ENCODE data around the gene HBQ1.
A peak's percentile ranks its signal among the peaks of the same experiment; 100 is the strongest.

The HBQ1 gene

DNA sequence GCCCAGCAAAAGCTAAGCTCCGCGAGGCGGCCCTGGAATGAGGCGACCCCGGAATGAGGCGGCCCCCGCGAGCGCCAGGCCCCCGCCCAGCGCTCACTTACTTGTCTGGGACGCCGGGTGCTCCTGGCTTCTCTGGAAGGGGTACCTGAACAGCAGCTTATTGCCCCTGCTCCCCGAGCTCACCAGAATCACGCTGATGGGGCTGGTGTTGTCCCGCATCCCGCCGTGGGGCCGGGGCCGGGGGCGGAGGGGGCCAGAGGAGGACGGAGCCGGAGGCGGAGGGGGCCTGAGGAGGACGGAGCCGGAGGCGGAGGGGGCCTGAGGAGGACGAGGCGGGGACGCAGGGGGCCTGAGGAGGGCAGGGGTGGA is 42.2 kb upstream of the HBQ1 start:
- TF ChIP-seq, protein P1, sequence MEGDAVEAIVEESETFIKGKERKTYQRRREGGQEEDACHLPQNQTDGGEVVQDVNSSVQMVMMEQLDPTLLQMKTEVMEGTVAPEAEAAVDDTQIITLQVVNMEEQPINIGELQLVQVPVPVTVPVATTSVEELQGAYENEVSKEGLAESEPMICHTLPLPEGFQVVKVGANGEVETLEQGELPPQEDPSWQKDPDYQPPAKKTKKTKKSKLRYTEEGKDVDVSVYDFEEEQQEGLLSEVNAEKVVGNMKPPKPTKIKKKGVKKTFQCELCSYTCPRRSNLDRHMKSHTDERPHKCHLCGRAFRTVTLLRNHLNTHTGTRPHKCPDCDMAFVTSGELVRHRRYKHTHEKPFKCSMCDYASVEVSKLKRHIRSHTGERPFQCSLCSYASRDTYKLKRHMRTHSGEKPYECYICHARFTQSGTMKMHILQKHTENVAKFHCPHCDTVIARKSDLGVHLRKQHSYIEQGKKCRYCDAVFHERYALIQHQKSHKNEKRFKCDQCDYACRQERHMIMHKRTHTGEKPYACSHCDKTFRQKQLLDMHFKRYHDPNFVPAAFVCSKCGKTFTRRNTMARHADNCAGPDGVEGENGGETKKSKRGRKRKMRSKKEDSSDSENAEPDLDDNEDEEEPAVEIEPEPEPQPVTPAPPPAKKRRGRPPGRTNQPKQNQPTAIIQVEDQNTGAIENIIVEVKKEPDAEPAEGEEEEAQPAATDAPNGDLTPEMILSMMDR (conservative IDR thresholded peaks at IDR 0.05; ENCODE audit: low read depth, low read length), result no peak
- Histone ChIP-seq H3K9ac (peak overlapping the region; percentile 79), H3K4me2 (peak overlapping the region; percentile 89), H3K4me1 (ENCODE audit: low read depth, poor library complexity, severe bottlenecking) (peaks cover 5% of the 10 kb centered on the region), H3K27ac (peak overlapping the region; percentile 44), H2AFZ (ENCODE audit: low read depth) (peak overlapping the region; percentile 76), H3K27me3 (ENCODE audit: insufficient read depth, low read depth) (no peaks in the 10 kb centered on the region), H3K79me2 (ENCODE audit: insufficient read depth, low read depth) (peaks cover 15% of the 10 kb centered on the region), H4K20me1 (ENCODE audit: insufficient read depth) (no peaks in the 10 kb centered on the region), H3K36me3 (ENCODE audit: insufficient read depth) (no peaks in the 10 kb centered on the region), H3K4me3 (IDR thresholded peaks at IDR 0.05; ENCODE audit: insufficient read depth, low read depth, low read length) (no peak overlapping the region)

DNA sequence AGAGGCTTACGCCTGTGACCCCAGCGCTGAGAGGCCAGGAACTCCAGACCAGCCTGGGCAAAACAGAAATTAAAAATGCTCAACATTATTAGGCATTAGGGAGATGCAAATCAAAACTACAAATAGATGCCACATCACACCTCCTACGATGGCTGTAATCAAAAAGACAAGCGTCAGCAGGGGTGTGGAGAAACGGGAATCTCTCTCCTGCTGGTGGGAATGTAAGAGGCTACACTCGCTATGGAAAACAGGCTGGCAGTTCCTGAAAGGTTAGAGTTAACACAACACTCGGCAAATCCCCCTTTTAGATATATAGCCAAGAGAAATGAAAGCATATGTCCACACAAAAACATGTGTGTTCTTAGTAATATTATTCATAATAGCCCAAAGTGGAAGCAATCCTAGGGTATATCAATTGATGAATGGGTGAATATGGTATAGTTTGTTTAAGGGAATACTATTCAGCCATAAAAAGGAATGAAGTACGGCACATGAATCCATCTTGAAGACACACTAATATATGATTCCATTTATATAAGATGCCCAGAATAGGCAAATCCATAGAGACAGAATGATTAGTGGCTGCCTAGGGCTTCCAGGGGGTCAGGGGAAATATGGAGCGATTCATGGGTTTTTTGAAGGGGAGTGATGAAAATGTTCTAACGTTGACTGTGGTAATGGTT is 39.9 kb upstream of the HBQ1 start:
- no peak overlapping the region for H3K4me3 ChIP-seq (IDR thresholded peaks at IDR 0.05; ENCODE audit: insufficient read depth, low read depth, low read length)
- TF ChIP-seq, protein P1 (conservative IDR thresholded peaks at IDR 0.05; ENCODE audit: low read depth, low read length), result no peak
- H3K4me2 ChIP-seq, result no peak overlapping the region
- H3K27ac ChIP-seq, result no peak overlapping the region
- peaks cover 12% of the 10 kb centered on the region for H3K79me2 ChIP-seq (ENCODE audit: insufficient read depth, low read depth)
- no peaks in the 10 kb centered on the region for H4K20me1 ChIP-seq (ENCODE audit: insufficient read depth)
- peaks cover 17% of the 10 kb centered on the region; the same call in 1 of the 2 replicates for H3K27me3 ChIP-seq (ENCODE audit: insufficient read depth, low read depth)
- H3K9ac ChIP-seq, result no peak overlapping the region
- no peak overlapping the region for H2AFZ ChIP-seq (ENCODE audit: low read depth)
- H3K4me1 ChIP-seq (ENCODE audit: low read depth, poor library complexity, severe bottlenecking), result peaks cover 5% of the 10 kb centered on the region
- no peaks in the 10 kb centered on the region for H3K36me3 ChIP-seq (ENCODE audit: insufficient read depth)

DNA sequence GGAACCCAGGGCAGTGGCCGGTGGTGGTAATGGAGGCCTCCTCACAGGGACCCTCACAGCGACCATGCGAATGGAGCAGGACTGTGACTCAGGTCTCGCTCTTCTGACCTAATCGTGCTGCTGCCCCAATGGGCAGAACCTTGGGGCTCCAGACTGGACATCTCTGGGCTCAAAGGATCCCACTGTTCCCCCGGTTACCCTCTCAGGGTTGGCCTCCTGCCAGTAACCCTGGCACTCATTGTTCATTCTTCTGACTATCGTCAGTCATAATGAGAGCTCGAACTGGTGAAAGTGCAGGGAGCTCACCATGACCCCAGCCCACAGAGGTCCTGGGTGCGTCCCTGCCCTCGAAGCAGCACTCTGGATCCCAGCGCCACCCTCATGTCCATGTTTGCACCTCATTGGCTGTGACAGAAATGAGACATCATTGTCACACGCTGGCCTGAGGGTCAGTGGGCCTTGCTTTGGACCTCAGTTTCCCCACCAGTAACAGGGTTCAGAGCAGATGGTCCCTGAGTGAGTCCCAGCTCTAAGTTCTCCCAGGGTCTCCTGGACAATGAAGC is 37.8 kb upstream of the HBQ1 start:
- peaks cover 3% of the 10 kb centered on the region for H3K4me1 ChIP-seq (ENCODE audit: low read depth, poor library complexity, severe bottlenecking)
- no peak overlapping the region for H3K4me3 ChIP-seq (IDR thresholded peaks at IDR 0.05; ENCODE audit: insufficient read depth, low read depth, low read length)
- no peak overlapping the region for H3K4me2 ChIP-seq
- H2AFZ ChIP-seq (ENCODE audit: low read depth), result no peak overlapping the region
- no peak overlapping the region for H3K27ac ChIP-seq
- TF ChIP-seq, protein P1 (conservative IDR thresholded peaks at IDR 0.05; ENCODE audit: low read depth, low read length), result no peak
- H3K9ac ChIP-seq, result no peak overlapping the region
- no peaks in the 10 kb centered on the region for H3K36me3 ChIP-seq (ENCODE audit: insufficient read depth)
- H3K79me2 ChIP-seq (ENCODE audit: insufficient read depth, low read depth), result peaks cover 6% of the 10 kb centered on the region
- H4K20me1 ChIP-seq (ENCODE audit: insufficient read depth), result no peaks in the 10 kb centered on the region
- H3K27me3 ChIP-seq (ENCODE audit: insufficient read depth, low read depth), result peaks cover 31% of the 10 kb centered on the region; the same call in 1 of the 2 replicates

DNA sequence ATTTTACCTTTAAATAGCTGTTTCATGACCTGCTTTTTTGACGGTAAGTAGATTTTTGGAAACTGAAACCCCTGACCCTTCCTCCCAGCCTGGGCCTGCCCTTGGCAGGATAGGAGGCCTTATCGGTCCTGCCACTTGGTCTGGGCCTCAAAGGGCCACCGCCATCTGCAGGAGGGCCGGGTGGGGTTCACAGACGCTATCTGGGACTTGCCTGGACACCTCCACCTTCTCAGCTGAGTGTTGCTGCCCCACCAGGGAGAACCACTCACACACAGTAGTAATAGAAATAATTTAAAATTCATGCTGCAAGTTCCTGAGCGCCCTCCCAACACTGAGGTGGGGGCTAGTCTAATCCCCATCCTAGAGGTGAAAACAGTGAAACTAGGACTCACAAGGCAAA is 37.2 kb upstream of the HBQ1 start:
- Histone ChIP-seq H3K27ac (no peak overlapping the region), H3K4me2 (no peak overlapping the region), H3K27me3 (ENCODE audit: insufficient read depth, low read depth) (peaks cover 36% of the 10 kb centered on the region; the same call in 1 of the 2 replicates), H2AFZ (ENCODE audit: low read depth) (no peak overlapping the region), H3K4me1 (ENCODE audit: low read depth, poor library complexity, severe bottlenecking) (no peaks in the 10 kb centered on the region), H3K36me3 (ENCODE audit: insufficient read depth) (no peaks in the 10 kb centered on the region), H4K20me1 (ENCODE audit: insufficient read depth) (no peaks in the 10 kb centered on the region), H3K4me3 (IDR thresholded peaks at IDR 0.05; ENCODE audit: insufficient read depth, low read depth, low read length) (no peak overlapping the region), H3K79me2 (ENCODE audit: insufficient read depth, low read depth) (no peaks in the 10 kb centered on the region), H3K9ac (no peak overlapping the region; the same call in 1 of the 2 replicates)
- TF ChIP-seq, protein P1 (conservative IDR thresholded peaks at IDR 0.05; ENCODE audit: low read depth, low read length), result no peak
